GM23338 (cell line): ENCODE data around the gene JAKMIP2. TPM values are rescaled to one million over a fixed set of nuclear protein-coding genes. Genes with fewer than 3 reads are reported as not detected.

ENCODE experiments used
- EZH2phosphoT487 ChIP-seq: fragments of 200-600 bp; sonication (generic); IDR thresholded peaks from one replicate; pipeline ENCODE4 v1.8.1; 2018; ENCODE audit warnings: antibody characterized with exemption; ENCODE audit not compliant: unreplicated experiment
- JUNB ChIP-seq: IDR thresholded peaks from one replicate; pipeline ENCODE4 v1.6.1; 2016; ENCODE audit warnings: antibody characterized with exemption; ENCODE audit not compliant: unreplicated experiment
- REST ChIP-seq: IDR thresholded peaks from one replicate; pipeline ENCODE4 v1.6.1; 2018; ENCODE audit warnings: antibody characterized with exemption; ENCODE audit not compliant: unreplicated experiment
- STAT1 ChIP-seq: IDR thresholded peaks from one replicate; pipeline ENCODE4 v1.6.1; 2016; ENCODE audit warnings: antibody characterized with exemption; ENCODE audit not compliant: unreplicated experiment
- ZNF114 ChIP-seq: fragments of 250-450 bp; sonication (Bioruptor Pico); IDR thresholded peaks from 2 replicates; pipeline ENCODE4 v1.5.0; 2020; ENCODE audit warnings: mild to moderate bottlenecking, moderate library complexity
- ZNF331 ChIP-seq: fragments of 250-450 bp; sonication (Bioruptor Pico); IDR thresholded peaks from 2 replicates; pipeline ENCODE4 v1.5.0; 2020; ENCODE audit warnings: low read depth, mild to moderate bottlenecking, moderate library complexity
- ZNF462 ChIP-seq: fragments of 250-450 bp; sonication (Bioruptor Pico); IDR thresholded peaks from 2 replicates; pipeline ENCODE4 v1.5.0; 2020; ENCODE audit warnings: mild to moderate bottlenecking, moderate library complexity
- polyA plus RNA-seq: library from polyadenylated mRNA; unstranded; fragments of >200 nt; fragmentation: Nextera tagmentation; extraction: Ambion mirVana; gene quantifications from 2 replicates; pipeline ENCODE4 v1.2.1, GENCODE V29; 2016
- total RNA-seq: library from RNA; depleted of rRNA; stranded (reverse); fragments of >200 nt; shearing (Covaris generic); gene quantifications from 2 replicates; pipeline ENCODE4 v1.2.3, GENCODE V29; 2014
- TF ChIP-seq, protein P1 (sequence below), 2 experiments: fragments of 200-600 bp in 1 of 2; sonication (generic) in 1 of 2; conservative IDR thresholded peaks; 2 replicates each; pipeline versions ENCODE4 v1.5.1 to v1.6.1; 2016 to 2017; ENCODE audit warnings: antibody characterized with exemption in 2 of 2, low read depth in 2 of 2, mild to moderate bottlenecking in 2 of 2, moderate library complexity in 1 of 2

Gene JAKMIP2
- total and polyA plus RNA-seq, 2 experiments from 2014 or later, result 20.5 to 27.2 TPM

- no peak for TF ChIP-seq ZNF462 (CRISPR knock-in tag)
- TF ChIP-seq REST, result no peak
- no peak for TF ChIP-seq EZH2phosphoT487
- no peak for TF ChIP-seq STAT1
- TF ChIP-seq ZNF114 (CRISPR knock-in tag), result no peak
- no peak for TF ChIP-seq JUNB
- TF ChIP-seq, protein P1, sequence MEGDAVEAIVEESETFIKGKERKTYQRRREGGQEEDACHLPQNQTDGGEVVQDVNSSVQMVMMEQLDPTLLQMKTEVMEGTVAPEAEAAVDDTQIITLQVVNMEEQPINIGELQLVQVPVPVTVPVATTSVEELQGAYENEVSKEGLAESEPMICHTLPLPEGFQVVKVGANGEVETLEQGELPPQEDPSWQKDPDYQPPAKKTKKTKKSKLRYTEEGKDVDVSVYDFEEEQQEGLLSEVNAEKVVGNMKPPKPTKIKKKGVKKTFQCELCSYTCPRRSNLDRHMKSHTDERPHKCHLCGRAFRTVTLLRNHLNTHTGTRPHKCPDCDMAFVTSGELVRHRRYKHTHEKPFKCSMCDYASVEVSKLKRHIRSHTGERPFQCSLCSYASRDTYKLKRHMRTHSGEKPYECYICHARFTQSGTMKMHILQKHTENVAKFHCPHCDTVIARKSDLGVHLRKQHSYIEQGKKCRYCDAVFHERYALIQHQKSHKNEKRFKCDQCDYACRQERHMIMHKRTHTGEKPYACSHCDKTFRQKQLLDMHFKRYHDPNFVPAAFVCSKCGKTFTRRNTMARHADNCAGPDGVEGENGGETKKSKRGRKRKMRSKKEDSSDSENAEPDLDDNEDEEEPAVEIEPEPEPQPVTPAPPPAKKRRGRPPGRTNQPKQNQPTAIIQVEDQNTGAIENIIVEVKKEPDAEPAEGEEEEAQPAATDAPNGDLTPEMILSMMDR (conservative IDR thresholded peaks at IDR 0.05; ENCODE audit: low read depth in 2 of 2), result no peak
- no peak for TF ChIP-seq ZNF331 (CRISPR knock-in tag)
Observed at GRCh38 chr5:147610798-147611197, 171.7 kb downstream of the JAKMIP2 start (continued).
